WTC11 (cell line): ENCODE data around the gene CAVIN1. TPM values are rescaled to one million over a fixed set of nuclear protein-coding genes. Genes with fewer than 3 reads are reported as not detected.

Experiments used
- ATAC-seq: fragments of 200-7000 bp; cut with Tn5 transposase; 2 replicates; pipeline ENCODE4 v1.10.0; 2021; ENCODE audit warnings: mild to moderate bottlenecking, moderate library complexity
- CTCF ChIA-PET: fragments of 300-600 bp; sonication (Branson Sonifier 250); formaldehyde crosslinking; loops from one replicate; lab custom pipeline; 2021; ENCODE audit warnings: antibody characterized with exemption; lab: Charles Lee
- POLR2A ChIA-PET: fragments of 350-600 bp; sonication (Branson Sonifier 250); formaldehyde crosslinking; loops from one replicate; lab custom pipeline; 2021; ENCODE audit warnings: antibody characterized with exemption; lab: Charles Lee
- DNase-seq: peaks from one replicate; pipeline ENCODE4 v3.0.0; 2021; ENCODE audit warnings: low spot score
- H3K27ac Mint-ChIP-seq: 2 replicates; pipeline ENCODE4 v1.8.0; 2021; ENCODE audit warnings: mixed read lengths
- H3K27me3 Mint-ChIP-seq: 2 replicates; pipeline ENCODE4 v1.8.0; 2021; ENCODE audit warnings: low read depth, mild to moderate bottlenecking, moderate library complexity, mixed read lengths
- H3K36me3 Mint-ChIP-seq: 2 replicates; pipeline ENCODE4 v1.8.0; 2021; ENCODE audit warnings: mixed read lengths
- H3K4me1 Mint-ChIP-seq: 2 replicates; pipeline ENCODE4 v1.8.0; 2022; ENCODE audit warnings: mixed read lengths
- H3K4me3 Mint-ChIP-seq: 2 replicates; pipeline ENCODE4 v1.8.0; 2021; ENCODE audit warnings: mild to moderate bottlenecking, moderate library complexity, mixed read lengths
- H3K9me3 Mint-ChIP-seq: 2 replicates; pipeline ENCODE4 v1.8.0; 2021; ENCODE audit warnings: mixed read lengths
- ATF1 ChIP-seq: sonication (generic); formaldehyde crosslinking; IDR thresholded peaks from 2 replicates; pipeline ENCODE4 v1.8.1; 2023; ENCODE audit warnings: mild to moderate bottlenecking, moderate library complexity, missing genetic modification reagents
- CDX4 ChIP-seq: fragments of 250-450 bp; sonication (Bioruptor Pico); IDR thresholded peaks from 2 replicates; pipeline ENCODE4 v1.9.0; 2021; ENCODE audit warnings: moderate library complexity, mild to moderate bottlenecking, inconsistent platforms, borderline replicate concordance
- CREM ChIP-seq: sonication (generic); formaldehyde crosslinking; IDR thresholded peaks from 2 replicates; pipeline ENCODE4 v1.8.1; 2022; ENCODE audit warnings: mild to moderate bottlenecking, missing genetic modification reagents, moderate library complexity
- HMGA2 ChIP-seq: fragments of 250-450 bp; sonication (Bioruptor Pico); IDR thresholded peaks from 2 replicates; pipeline ENCODE4 v1.4.0; 2021; ENCODE audit warnings: mild to moderate bottlenecking, moderate library complexity
- JAZF1 ChIP-seq: fragments of 250-450 bp; sonication (Bioruptor Pico); IDR thresholded peaks from 2 replicates; pipeline ENCODE4 v1.9.0; 2021; ENCODE audit warnings: moderate library complexity, mild to moderate bottlenecking, inconsistent platforms
- JUN ChIP-seq: sonication (generic); formaldehyde crosslinking; IDR thresholded peaks from 2 replicates; pipeline ENCODE4 v1.8.0; 2023; ENCODE audit warnings: mild to moderate bottlenecking, missing genetic modification reagents
- MLX ChIP-seq: sonication (generic); formaldehyde crosslinking; IDR thresholded peaks from 2 replicates; pipeline ENCODE4 v1.8.1; 2023; ENCODE audit warnings: mild to moderate bottlenecking, missing genetic modification reagents, moderate library complexity
- MYBL2 ChIP-seq: sonication (generic); formaldehyde crosslinking; IDR thresholded peaks from 2 replicates; pipeline ENCODE4 v1.8.1; 2023; ENCODE audit warnings: mild to moderate bottlenecking, moderate library complexity, missing genetic modification reagents
- NFATC4 ChIP-seq: fragments of 250-450 bp; sonication (Bioruptor Pico); IDR thresholded peaks from 2 replicates; pipeline ENCODE4 v1.9.0; 2021; ENCODE audit warnings: mild to moderate bottlenecking
- TEAD1 ChIP-seq: sonication (generic); formaldehyde crosslinking; IDR thresholded peaks from 2 replicates; pipeline ENCODE4 v1.8.0; 2022; ENCODE audit warnings: mild to moderate bottlenecking, missing genetic modification reagents
- USF2 ChIP-seq: sonication (generic); formaldehyde crosslinking; IDR thresholded peaks from 2 replicates; pipeline ENCODE4 v1.8.1; 2023; ENCODE audit warnings: mild to moderate bottlenecking, missing genetic modification reagents, moderate library complexity
- ZNF138 ChIP-seq: sonication (generic); formaldehyde crosslinking; conservative IDR thresholded peaks from 2 replicates; pipeline ENCODE4 v1.8.1; 2022; ENCODE audit warnings: mild to moderate bottlenecking, moderate library complexity, missing genetic modification reagents
- ZNF416 ChIP-seq: fragments of 250-450 bp; sonication (Bioruptor Pico); IDR thresholded peaks from 2 replicates; pipeline ENCODE4 v1.9.0; 2021; ENCODE audit warnings: mild to moderate bottlenecking, inconsistent platforms
- ZSCAN18 ChIP-seq: fragments of 250-450 bp; sonication (Bioruptor Pico); IDR thresholded peaks from 2 replicates; pipeline ENCODE4 v2.1.2; 2022; ENCODE audit warnings: mild to moderate bottlenecking, moderate library complexity
- total RNA-seq: library from RNA; stranded (reverse); gene quantifications from 3 replicates; pipeline ENCODE4 v1.2.3, GENCODE V29; 2021

CAVIN1 gene
- total RNA-seq, 1 experiment from 2014 or later, result 24.6 TPM

- no peak for DNase-seq
- H3K36me3 Mint-ChIP-seq, result no peaks in the 10 kb centered on the region
- H3K4me3 Mint-ChIP-seq, result no peak overlapping the region
- H3K9me3 Mint-ChIP-seq, result no peaks in the 10 kb centered on the region
- ChIA-PET POLR2A (no interaction called here), CTCF (interaction anchor here (0.6 kb wide), 1 partner anchor 568 kb away, joined by 3 read pairs; no protein-coding TSS in a partner anchor)
- H3K27ac Mint-ChIP-seq, result peak overlapping the region; percentile 5; the same call in 1 of the 2 replicates
- TF ChIP-seq CDX4 (CRISPR knock-in tag), result no peak
- no peak for TF ChIP-seq NFATC4 (CRISPR knock-in tag)
- TF ChIP-seq ZSCAN18, result no peak
- TF ChIP-seq JUN (CRISPR knock-in tag), result no peak
- TF ChIP-seq MYBL2 (CRISPR knock-in tag), result no peak
- TF ChIP-seq MLX, result no peak
- no peak for TF ChIP-seq ZNF416 (CRISPR knock-in tag)
- no peak for TF ChIP-seq CREM
- TF ChIP-seq USF2 (CRISPR knock-in tag), result no peak
- ATAC-seq, result no peak
- H3K4me1 Mint-ChIP-seq, result peaks cover 60% of the 10 kb centered on the region
- no peaks in the 10 kb centered on the region for H3K27me3 Mint-ChIP-seq
Observed at GRCh38 chr17:42363767-42364585, 59.1 kb downstream of the CAVIN1 start.

- CTCF ChIA-PET, result interaction anchor here (0.6 to 2.2 kb wide), 2 partner anchors 154 to 166 kb away, joined by 3 to 5 read pairs; no protein-coding TSS in a partner anchor
- no peaks in the 10 kb centered on the region for H3K36me3 Mint-ChIP-seq
Observed at GRCh38 chr17:42363231-42363630, 59.8 kb downstream of the CAVIN1 start.

GRCh38 chr17:42362245-42362961 lies 60.7 kb downstream of the CAVIN1 start:
- Mint-ChIP-seq H3K4me3 (no peak overlapping the region), H3K36me3 (no peaks in the 10 kb centered on the region)
- POLR2A ChIA-PET, result interaction anchor here (0.5 to 0.6 kb wide), 2 partner anchors 20 to 41 kb away, joined by 3 read pairs; no protein-coding TSS in a partner anchor
- TF ChIP-seq JAZF1 (CRISPR knock-in tag) (no peak), CREM (no peak), TEAD1 (no peak)
- TF ChIP-seq, all 79 proteins: peak for 0
- Mint-ChIP-seq H3K27me3 (no peaks in the 10 kb centered on the region), H3K9me3 (no peaks in the 10 kb centered on the region), H3K27ac (peak overlapping the region; percentile 14; the same call in 1 of the 2 replicates), H3K4me1 (peaks cover 52% of the 10 kb centered on the region)
- peak; percentile 19; the same call in 1 of the 2 replicates for ATAC-seq
- CTCF ChIA-PET, result interaction anchor here (0.6 to 2.4 kb wide), 10 partner anchors 13 to 167 kb away, joined by 3 to 10 read pairs (median 5); no protein-coding TSS in a partner anchor
- no peak for DNase-seq

More at GRCh38 chr17:42363231-42363630, 59.8 kb downstream of the CAVIN1 start:
- ATAC-seq (no peak), DNase-seq (no peak)
- Mint-ChIP-seq H3K27me3 (no peaks in the 10 kb centered on the region), H3K9me3 (no peaks in the 10 kb centered on the region), H3K4me3 (no peak overlapping the region), H3K27ac (no peak overlapping the region), H3K4me1 (peaks cover 60% of the 10 kb centered on the region)
- no peak for TF ChIP-seq MYBL2 (CRISPR knock-in tag)
- no peak for TF ChIP-seq JUN (CRISPR knock-in tag)
- TF ChIP-seq HMGA2 (CRISPR knock-in tag), result no peak
- no peak for TF ChIP-seq ZNF138 (CRISPR knock-in tag)
- TF ChIP-seq ATF1 (CRISPR knock-in tag), result no peak
- POLR2A ChIA-PET, result no interaction called here
